ENCODE data around the gene ATXN7L3. TPM values are rescaled to one million over a fixed set of nuclear protein-coding genes. Genes with fewer than 3 reads are reported as not detected.

ATXN7L3 gene
- total and polyA plus RNA-seq, 2 donors (not counting 3 experiments of a cell fraction or from before 2014, with no cell fraction given) = 61.3 to 82.5 TPM

DNA sequence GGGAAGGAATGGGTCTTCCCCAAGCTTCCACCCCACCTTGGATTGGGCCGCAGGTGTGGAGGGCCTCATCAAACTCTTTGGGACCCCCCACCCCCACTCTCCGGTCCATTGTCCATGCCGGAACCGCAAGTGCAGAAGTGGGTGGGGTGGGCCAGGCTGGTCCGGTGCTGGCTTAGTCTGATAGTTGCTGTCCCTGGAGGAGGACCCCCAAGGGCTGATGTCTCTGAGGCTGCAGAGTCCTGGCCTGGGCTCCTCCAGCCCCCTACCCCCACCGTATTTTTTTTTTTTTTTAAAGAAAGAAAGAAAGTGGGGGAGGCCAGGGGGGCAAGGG lies 7.1 kb upstream of the ATXN7L3 start:
- TF ChIP-seq EZH2 (IDR thresholded peaks at IDR 0.05; ENCODE audit: borderline replicate concordance, low read depth, low read length, severe bottlenecking) (no peak), POLR2AphosphoS5 (IDR thresholded peaks at IDR 0.05; ENCODE audit: insufficient read depth, low read depth, low read length) (no peak), JUN (IDR thresholded peaks at IDR 0.05; ENCODE audit: borderline replicate concordance, insufficient read depth, insufficient read length, low read depth) (no peak), MAX (IDR thresholded peaks at IDR 0.05; ENCODE audit: insufficient read depth, insufficient read length) (no peak), MYC (IDR thresholded peaks at IDR 0.05; ENCODE audit: low read depth, low read length) (no peak), GATA2 (IDR thresholded peaks at IDR 0.05; ENCODE audit: insufficient read depth, insufficient read length, low read depth, low read length) (no peak), POLR2A (IDR thresholded peaks at IDR 0.05; ENCODE audit: low read depth, low read length) (no peak), FOS (IDR thresholded peaks at IDR 0.05; ENCODE audit: borderline replicate concordance, insufficient read depth, low read length) (no peak)
- no peak overlapping the region for H3K27ac ChIP-seq (ENCODE audit: insufficient read depth, low read depth, low read length)
- intact Hi-C loops (cut with micrococcal nuclease) (no loop called here), dilution Hi-C loops (cut with MboI; ENCODE audit: extremely low pct_ligation_motif_present, low sequenced_read_pairs) (no loop called here)
- POLR2A ChIA-PET = no interaction called here
- CTCF ChIA-PET = interaction anchor here (0.8 to 1.4 kb wide), 3 partner anchors 120 to 139 kb away, joined by 3 read pairs; partner anchors contain the start of gene GRN
- peaks cover 13% of the 10 kb centered on the region for H3K4me1 ChIP-seq (ENCODE audit: control insufficient read depth, extremely low read depth, insufficient read depth, low read length)
- H3K79me2 ChIP-seq (ENCODE audit: control insufficient read depth, insufficient read depth, low read length) = no peaks in the 10 kb centered on the region
- FAIRE-seq (no peak), DNase-seq (ENCODE audit: low read depth, low spot score) (no peak)
- no peak overlapping the region for H3K4me3 ChIP-seq (replicated peaks in 1 of 3; ENCODE audit: insufficient read depth in 1 of 3, low read depth in 1 of 3, low read length in 3 of 3)
- peaks cover 8 to 31% of the 10 kb centered on the region in 2 experiments for H3K36me3 ChIP-seq (ENCODE audit: control insufficient read depth in 2 of 2, extremely low read depth in 1 of 2, insufficient read depth in 2 of 2, low read length in 2 of 2)
- H2AFZ ChIP-seq (ENCODE audit: low read depth, low read length) = no peak overlapping the region
- TSS peak; percentile 29 for BruUV-seq (replicated peaks)
- H3K9me1 ChIP-seq (replicated peaks; ENCODE audit: control insufficient read depth, extremely low read depth, insufficient read depth, low read length) = no peaks in the 10 kb centered on the region
- H3K4me2 ChIP-seq (ENCODE audit: insufficient read depth, low read length) = no peak overlapping the region
- no peaks in the 10 kb centered on the region for H3K27me3 ChIP-seq (ENCODE audit: control insufficient read depth in 2 of 2, insufficient read depth in 2 of 2, low read length in 2 of 2)
- no peaks in the 10 kb centered on the region for H4K20me1 ChIP-seq (replicated peaks; ENCODE audit: control insufficient read depth, extremely low read depth, insufficient read depth, low read length)
- H3K9ac ChIP-seq (replicated peaks; ENCODE audit: extremely low read depth, insufficient read depth, low read length) = no peak overlapping the region
- no peaks in the 10 kb centered on the region for H3K9me3 ChIP-seq (replicated peaks; ENCODE audit: control insufficient read depth, insufficient read depth, low read length)

Measured in endothelial cell of umbilical vein (primary cell).